Activated CD4-positive, CD25-positive, alpha-beta regulatory T cell treated with anti-CD3 and anti-CD28 coated beads, Interleukin-2, amount 50 U/mL, for 72 hours (primary cell): Measurements from ENCODE around the gene CCL27.
A peak's percentile ranks its signal among the peaks of the same experiment; 100 is the strongest.

Experiments
- DNase-seq: peaks from one replicate; pipeline ENCODE4 v3.0.0; 2021

The CCL27 gene

DNA sequence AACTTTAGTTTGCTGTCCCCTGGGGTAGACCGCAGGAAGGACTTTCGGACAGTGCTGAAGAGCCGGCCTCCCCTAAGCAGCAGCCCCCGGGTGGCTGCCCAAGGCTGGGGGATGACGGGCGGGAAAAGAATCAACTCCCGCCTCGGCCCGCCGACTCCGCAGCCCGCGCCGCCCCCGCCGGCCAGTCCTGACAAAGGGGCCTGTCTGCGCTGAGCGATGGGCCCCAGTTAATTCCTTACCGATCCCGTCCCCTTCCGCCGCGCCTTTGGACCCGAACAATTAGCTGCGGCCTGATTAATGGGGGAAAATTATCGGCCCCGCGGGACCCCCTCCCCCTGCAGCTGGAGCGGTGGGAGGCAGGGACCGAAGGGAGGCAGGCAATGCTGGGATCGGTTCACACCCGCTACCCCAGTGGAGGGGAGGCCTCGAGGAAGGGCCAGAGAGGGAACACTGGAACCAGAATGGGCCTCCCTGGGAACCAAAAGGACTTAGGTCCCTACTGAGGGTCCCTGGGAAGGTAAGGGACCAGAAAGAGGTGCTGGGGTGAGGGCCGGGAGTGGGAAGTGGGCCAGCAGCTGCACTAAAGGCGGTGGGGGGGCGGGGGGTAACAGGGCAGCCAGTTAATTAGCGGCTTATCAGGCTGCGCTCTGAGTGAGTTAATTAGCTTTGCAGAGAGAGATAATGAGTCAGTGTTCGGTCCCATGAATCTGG lies 37.8 kb downstream of the CCL27 start:
- DNase-seq: no peak

DNA sequence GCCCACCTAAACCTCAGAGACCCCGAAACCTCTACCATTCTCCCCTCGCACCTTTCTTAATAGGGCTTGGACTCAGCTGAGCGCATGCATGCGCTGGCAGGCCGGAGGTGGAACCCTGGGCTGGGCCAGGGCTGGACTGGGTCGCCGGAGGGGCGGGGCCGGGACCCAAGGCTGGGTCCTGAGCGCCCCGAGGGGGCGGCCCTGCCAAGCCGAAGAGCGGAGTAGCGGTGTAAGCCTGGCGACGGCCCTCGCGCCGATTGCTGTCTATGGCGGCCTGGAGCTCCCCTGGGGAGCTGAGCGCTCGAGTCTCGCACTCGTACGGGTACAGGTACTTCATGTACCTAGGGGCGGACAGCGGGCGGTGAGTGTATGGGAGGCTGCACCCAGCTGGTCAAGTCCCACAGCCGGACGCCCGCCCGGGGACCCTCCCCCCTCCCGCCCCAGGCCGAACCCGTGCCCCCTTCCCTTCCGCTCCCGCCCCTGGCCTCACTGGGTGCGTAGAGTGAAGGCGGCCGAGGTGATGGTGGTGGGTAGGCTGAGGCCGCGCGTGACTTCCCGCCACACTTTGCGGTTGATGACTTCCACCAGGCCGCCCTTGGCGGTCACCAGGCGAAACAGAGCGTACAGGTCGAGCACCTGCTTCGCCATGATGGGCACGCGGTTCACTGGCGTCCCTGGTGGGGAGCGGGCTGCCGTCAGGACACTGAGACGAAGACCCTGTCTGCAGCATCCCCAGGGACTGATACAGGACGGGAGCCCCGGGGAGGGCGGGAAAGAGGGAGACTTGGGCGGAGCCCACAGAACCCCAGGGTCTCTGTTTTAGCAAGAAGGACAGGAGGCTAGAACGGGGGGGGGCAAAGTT lies 38.9 kb downstream of the CCL27 start:
- DNase-seq: no peak

DNA sequence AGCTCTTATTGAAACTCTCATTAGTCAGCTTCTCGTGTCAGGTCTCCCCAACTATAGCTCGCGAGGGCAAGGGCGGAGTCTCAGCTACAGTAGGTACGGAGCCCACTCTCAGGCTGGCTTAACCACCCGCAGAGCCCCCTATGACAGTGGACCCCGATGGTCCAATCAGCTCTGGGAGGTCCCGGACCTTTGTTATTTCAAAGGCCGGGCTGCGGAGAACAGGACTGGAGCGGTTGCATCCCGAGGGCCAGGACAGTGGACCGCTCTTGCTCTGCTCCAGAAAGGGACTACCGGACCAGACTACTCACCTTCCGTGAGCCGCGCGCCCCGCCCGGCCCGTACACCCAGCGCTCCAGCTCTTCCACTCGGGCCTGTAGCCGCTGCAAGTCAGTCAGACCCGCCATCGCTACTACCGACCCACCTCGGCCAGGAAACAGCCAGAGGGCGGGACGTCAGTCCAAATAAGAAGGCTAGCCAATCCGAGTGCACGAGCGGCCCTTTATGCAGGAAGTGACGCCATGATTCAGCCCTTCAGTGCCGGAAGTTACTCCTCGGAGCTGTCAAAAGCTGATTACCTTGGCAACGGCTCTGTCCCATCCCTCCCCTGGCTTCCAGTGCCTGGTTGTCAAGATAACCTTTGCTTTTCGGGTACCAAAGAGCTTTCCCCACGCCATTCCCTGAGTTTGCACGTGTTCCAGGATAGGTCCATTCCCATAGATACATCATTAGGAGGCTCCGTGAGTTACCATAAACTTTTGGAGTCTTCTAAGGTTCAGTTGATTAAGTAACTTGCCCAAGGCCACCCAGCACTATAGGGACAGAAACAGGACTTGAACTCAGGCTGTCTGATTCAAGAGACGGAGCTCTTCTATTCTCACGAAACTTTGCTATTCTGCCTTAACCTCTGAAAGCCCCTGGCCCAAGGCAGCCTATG lies 42.1 kb downstream of the CCL27 start, which contains the start of gene DCTN3:
Gene DCTN3 (minus strand): TSS at position 435 of the 934 bp plus-strand sequence. CDS start 31 bp downstream, at position 404.
- peak; percentile 84 for DNase-seq

DNA sequence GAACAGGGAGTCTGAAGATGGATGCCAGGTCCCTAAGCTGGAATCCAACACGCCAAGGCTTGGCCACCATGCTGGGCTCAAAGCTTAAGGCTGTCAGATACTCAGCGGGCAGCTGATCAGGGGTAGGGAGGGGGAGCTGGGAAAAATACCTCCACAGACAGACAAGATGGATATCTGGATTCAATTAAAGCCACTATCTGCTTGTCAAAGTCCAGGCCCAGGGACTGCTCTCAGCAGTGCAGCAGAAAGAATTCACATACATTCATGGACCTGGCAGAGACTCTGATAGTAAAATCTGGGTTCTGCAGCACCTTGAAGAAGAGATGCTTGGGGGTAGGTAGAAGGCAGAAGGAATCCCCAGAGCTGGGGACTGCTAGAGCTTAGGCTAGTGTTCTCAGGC lies 47.3 kb downstream of the CCL27 start:
- DNase-seq: no peak

DNA sequence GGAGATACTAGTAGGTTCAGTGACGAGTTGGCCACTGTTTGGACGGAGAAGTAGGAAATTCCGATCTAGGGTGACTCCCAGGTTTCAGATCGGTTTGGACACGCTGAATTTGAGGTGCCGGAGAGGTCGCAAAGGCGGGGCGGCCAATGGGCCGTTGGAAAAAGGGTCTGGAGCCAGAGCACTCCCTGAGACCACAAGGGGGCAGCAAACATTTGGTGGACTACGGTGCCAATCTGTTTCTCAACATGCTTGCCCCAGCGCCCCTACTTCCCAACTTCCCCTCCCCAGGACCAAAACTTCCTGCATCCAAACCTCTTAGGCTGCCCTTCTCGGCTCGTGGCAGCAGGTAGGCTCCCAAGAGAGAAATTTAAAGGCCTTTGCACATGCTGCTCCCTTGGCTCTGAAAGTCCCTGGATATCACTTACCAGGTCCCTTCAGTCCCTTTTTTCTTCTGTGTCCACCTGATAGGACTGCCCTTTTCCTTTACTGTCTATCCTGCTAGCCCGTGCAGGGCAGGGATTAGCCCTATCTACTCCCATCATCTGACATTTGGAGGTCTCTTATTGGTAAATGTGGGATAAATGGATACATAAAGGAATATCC lies 49.6 kb downstream of the CCL27 start:
- peak; percentile 72 for DNase-seq
